Medulla oblongata (tissue), 1 donor: ENCODE data around the gene ACTL6A.
A peak's percentile ranks its signal among the peaks of the same experiment; 100 is the strongest.
"Not testable (repeated sequence)": the region's sequence is repeated elsewhere in the genome, so short reads cannot be mapped to it uniquely, and the experiment has no call there.

Source experiments
- DNase-seq: peaks from one replicate; pipeline ENCODE4 v3.0.0-alpha.2; 2015; ENCODE audit errors: extremely low spot score

Gene ACTL6A

GRCh38 chr3:179562591-179563270 lies at the start of gene ACTL6A:
Gene ACTL6A, plus strand, starts transcription at chr3:179562926. Its CDS starts 167 bp downstream, at chr3:179563093.
- peak; percentile 100 for DNase-seq

GRCh38 chr3:179513862-179514261 lies 48.9 kb upstream of the ACTL6A start:
- DNase-seq: no peak

- DNase-seq: not testable (repeated sequence)
These were observed 46.1 kb upstream of the ACTL6A start for GRCh38 chr3:179516461-179517251.

GRCh38 chr3:179526482-179526881 lies 36.2 kb upstream of the ACTL6A start:
- DNase-seq: no peak

GRCh38 chr3:179526989-179527391 lies 35.7 kb upstream of the ACTL6A start:
- peak; percentile 60 for DNase-seq

- no peak for DNase-seq
These were observed 34.0 kb upstream of the ACTL6A start for GRCh38 chr3:179528772-179529171.

GRCh38 chr3:179531576-179531975 lies 31.1 kb upstream of the ACTL6A start:
- DNase-seq: peak; percentile 24

- DNase-seq: no peak
These were observed 29.5 kb upstream of the ACTL6A start for GRCh38 chr3:179533274-179533673.

- DNase-seq: no peak
These were observed 26.5 kb upstream of the ACTL6A start for GRCh38 chr3:179536256-179536655.

GRCh38 chr3:179541094-179541493 lies 21.6 kb upstream of the ACTL6A start:
- DNase-seq: no peak

- DNase-seq: no peak
These were observed 21.1 kb upstream of the ACTL6A start for GRCh38 chr3:179541596-179541995.

- no peak for DNase-seq
These were observed 20.4 kb upstream of the ACTL6A start for GRCh38 chr3:179542375-179542774.

- no peak for DNase-seq
These were observed 17.6 kb upstream of the ACTL6A start for GRCh38 chr3:179544981-179545645.

- DNase-seq: no peak
These were observed 15.9 kb upstream of the ACTL6A start for GRCh38 chr3:179546814-179547241.

GRCh38 chr3:179551349-179552105 lies 11.2 kb upstream of the ACTL6A start:
- no peak for DNase-seq

- DNase-seq: peak; percentile 88
These were observed 3.9 kb upstream of the ACTL6A start for GRCh38 chr3:179558742-179559364.

GRCh38 chr3:179560791-179561190 lies 1.9 kb upstream of the ACTL6A start:
- DNase-seq: no peak

- DNase-seq: peak; percentile 42
These were observed 601 bp downstream of the ACTL6A start for GRCh38 chr3:179563271-179563783.

GRCh38 chr3:179565496-179565895 lies 2.8 kb downstream of the ACTL6A start:
- no peak for DNase-seq

- no peak for DNase-seq
These were observed 18.3 kb downstream of the ACTL6A start for GRCh38 chr3:179580992-179581391.

- no peak for DNase-seq
These were observed 26.4 kb downstream of the ACTL6A start for GRCh38 chr3:179589143-179589542.
